ENCODE measurements around the gene PIK3R3.

PIK3R3 gene

GRCh38 chr1:46134660-46135331 lies 2.4 kb upstream of the PIK3R3 start:
- H3K9me3 ChIP-seq, result no peaks in the 10 kb centered on the region
- no peak overlapping the region for H3K4me3 ChIP-seq (ENCODE audit: low read depth in 1 of 2, low read length in 1 of 2)
- peaks cover 72% of the 10 kb centered on the region for H3K27me3 ChIP-seq
- peaks cover 22% of the 10 kb centered on the region in 2 experiments for H3K4me1 ChIP-seq (ENCODE audit: control insufficient read depth in 1 of 2, insufficient read depth in 1 of 2, low read depth in 1 of 2, low read length in 1 of 2)
- H3K27ac ChIP-seq, result no peak overlapping the region
- H3K36me3 ChIP-seq, result no peaks in the 10 kb centered on the region
- TF ChIP-seq CTCF (IDR thresholded peaks at IDR 0.05), result no peak

- H3K9me3 ChIP-seq, result no peaks in the 10 kb centered on the region
- H3K4me3 ChIP-seq (ENCODE audit: low read depth in 1 of 2, low read length in 1 of 2), result peak overlapping the region in 1 of 2 experiments; percentile 68
- TF ChIP-seq CTCF (IDR thresholded peaks at IDR 0.05), result no peak
- peaks cover 80% of the 10 kb centered on the region for H3K27me3 ChIP-seq
- H3K27ac ChIP-seq, result no peak overlapping the region
- H3K36me3 ChIP-seq, result no peaks in the 10 kb centered on the region
- H3K4me1 ChIP-seq (ENCODE audit: control insufficient read depth in 1 of 2, insufficient read depth in 1 of 2, low read depth in 1 of 2, low read length in 1 of 2), result peaks cover 22% of the 10 kb centered on the region in 2 experiments
These were observed 1.4 kb upstream of the PIK3R3 start for GRCh38 chr1:46133781-46134350.

- Histone ChIP-seq H3K27me3 (peaks cover 80% of the 10 kb centered on the region), H3K4me3 (ENCODE audit: low read depth in 1 of 2, low read length in 1 of 2) (peak overlapping the region; percentile 68), H3K9me3 (no peaks in the 10 kb centered on the region), H3K4me1 (ENCODE audit: control insufficient read depth in 1 of 2, insufficient read depth in 1 of 2, low read depth in 1 of 2, low read length in 1 of 2) (peaks cover 22% of the 10 kb centered on the region in 2 experiments), H3K36me3 (no peaks in the 10 kb centered on the region), H3K27ac (no peak overlapping the region)
- no peak for TF ChIP-seq CTCF (IDR thresholded peaks at IDR 0.05)
These were observed 791 bp upstream of the PIK3R3 start for GRCh38 chr1:46133181-46133658.

- H3K9me3 ChIP-seq, result no peaks in the 10 kb centered on the region
These were observed 509 bp downstream of the PIK3R3 start for GRCh38 chr1:46131712-46132528.

More at GRCh38 chr1:46131712-46132528, 509 bp downstream of the PIK3R3 start:
- peaks cover 22% of the 10 kb centered on the region in 2 experiments for H3K4me1 ChIP-seq (ENCODE audit: control insufficient read depth in 1 of 2, insufficient read depth in 1 of 2, low read depth in 1 of 2, low read length in 1 of 2)
- peaks cover 83% of the 10 kb centered on the region for H3K27me3 ChIP-seq
- TF ChIP-seq CTCF (IDR thresholded peaks at IDR 0.05), result no peak
- H3K27ac ChIP-seq, result no peak overlapping the region
- H3K36me3 ChIP-seq, result no peaks in the 10 kb centered on the region
- peak overlapping the region; percentile 68 for H3K4me3 ChIP-seq (ENCODE audit: low read depth in 1 of 2, low read length in 1 of 2)

All from neutrophil (primary cell).